LNCaP clone FGC (cell line): Measurements from ENCODE around the gene ORC4.

Experiments used
- DNase-seq: peaks from one replicate; pipeline ENCODE4 v3.0.0-alpha.2; 2011; ENCODE audit warnings: low read depth
- H3K4me3 ChIP-seq: 2 replicates; pipeline ENCODE4 v1.5.1; 2011; ENCODE audit warnings: mild to moderate bottlenecking, low read depth, low read length, control low read depth
- TF ChIP-seq, protein P1 (sequence below): IDR thresholded peaks from 2 replicates; pipeline ENCODE4 v1.5.1; 2012; ENCODE audit warnings: mild to moderate bottlenecking; ENCODE audit not compliant: control insufficient read depth, insufficient read depth; ENCODE audit errors: extremely low read depth

ORC4 gene

DNA sequence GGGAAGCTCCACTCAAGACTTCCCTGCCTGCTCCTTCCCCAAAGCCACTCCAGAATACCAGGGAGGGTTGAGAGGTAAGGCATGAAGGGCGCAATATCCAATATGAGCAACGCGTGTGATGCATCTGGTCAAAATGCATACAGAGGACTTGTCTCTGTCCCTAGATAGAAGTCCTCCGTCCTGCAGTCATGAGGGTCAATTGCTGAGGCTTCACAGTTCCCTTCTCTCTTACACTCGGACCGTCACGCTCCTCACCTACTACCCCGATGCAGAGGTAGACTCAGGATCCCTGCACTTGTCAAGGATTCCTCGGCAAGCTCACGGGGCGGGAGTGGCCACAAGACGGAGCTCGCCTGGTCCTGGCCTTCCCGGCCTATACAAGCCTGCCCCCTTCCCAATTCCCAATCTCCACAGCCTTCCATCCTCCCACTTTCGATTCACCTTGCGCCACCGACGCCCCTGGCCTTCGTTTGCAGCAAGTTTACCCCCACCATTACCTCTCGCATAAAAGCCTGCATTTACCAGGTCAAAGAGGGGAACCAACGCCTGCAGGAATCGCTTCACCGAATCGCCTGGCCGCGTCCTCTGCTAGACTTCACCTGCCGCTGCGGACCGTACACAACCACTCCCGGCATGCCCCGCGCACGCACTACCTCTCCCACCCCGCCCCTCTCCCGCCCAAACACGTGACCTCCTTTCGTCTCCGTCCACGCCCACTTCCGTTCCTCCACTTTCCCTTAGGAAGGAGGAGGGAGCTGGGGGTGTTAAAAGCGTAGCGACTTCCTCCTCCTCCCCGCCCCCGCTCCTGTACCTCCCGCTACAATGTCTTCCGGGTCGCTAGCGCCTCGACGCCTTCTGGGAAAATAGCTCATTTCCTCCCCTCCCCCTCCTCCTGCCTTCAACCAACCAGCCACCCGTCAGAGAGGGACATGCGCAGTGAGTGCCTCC, at the start of gene ORC4:
ORC4 (minus strand) TSS at position 627 of the 948 bp plus-strand sequence. CDS start 44,779 bp downstream, outside the sequence.
- TF ChIP-seq, protein P1, sequence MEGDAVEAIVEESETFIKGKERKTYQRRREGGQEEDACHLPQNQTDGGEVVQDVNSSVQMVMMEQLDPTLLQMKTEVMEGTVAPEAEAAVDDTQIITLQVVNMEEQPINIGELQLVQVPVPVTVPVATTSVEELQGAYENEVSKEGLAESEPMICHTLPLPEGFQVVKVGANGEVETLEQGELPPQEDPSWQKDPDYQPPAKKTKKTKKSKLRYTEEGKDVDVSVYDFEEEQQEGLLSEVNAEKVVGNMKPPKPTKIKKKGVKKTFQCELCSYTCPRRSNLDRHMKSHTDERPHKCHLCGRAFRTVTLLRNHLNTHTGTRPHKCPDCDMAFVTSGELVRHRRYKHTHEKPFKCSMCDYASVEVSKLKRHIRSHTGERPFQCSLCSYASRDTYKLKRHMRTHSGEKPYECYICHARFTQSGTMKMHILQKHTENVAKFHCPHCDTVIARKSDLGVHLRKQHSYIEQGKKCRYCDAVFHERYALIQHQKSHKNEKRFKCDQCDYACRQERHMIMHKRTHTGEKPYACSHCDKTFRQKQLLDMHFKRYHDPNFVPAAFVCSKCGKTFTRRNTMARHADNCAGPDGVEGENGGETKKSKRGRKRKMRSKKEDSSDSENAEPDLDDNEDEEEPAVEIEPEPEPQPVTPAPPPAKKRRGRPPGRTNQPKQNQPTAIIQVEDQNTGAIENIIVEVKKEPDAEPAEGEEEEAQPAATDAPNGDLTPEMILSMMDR, result peak; percentile 74
- DNase-seq, result peak; percentile 97
- H3K4me3 ChIP-seq, result peak within 1 kb of the TSS; percentile 65

DNA sequence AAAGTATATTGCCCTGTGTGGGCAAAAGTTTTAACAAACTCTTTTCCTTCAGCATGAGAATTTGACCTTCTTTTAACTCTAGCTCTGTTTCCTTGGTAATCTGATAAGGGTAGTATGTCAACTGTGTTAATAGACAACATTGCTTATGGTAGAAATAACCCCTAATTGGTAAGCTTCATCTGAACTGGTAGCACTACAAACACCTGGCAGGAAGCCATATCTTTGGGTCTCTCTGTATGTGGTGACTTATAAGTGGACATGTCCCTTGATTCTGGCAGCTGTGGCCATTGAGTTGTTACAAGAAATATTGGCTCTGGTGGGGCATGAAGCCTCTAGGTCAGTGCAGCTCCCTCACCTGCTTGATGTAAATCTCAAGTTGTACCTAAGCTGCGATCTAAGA, 47.3 kb upstream of the ORC4 start:
- no peak for DNase-seq
- H3K4me3 ChIP-seq, result no peak overlapping the region
- TF ChIP-seq, protein P1, result no peak

DNA sequence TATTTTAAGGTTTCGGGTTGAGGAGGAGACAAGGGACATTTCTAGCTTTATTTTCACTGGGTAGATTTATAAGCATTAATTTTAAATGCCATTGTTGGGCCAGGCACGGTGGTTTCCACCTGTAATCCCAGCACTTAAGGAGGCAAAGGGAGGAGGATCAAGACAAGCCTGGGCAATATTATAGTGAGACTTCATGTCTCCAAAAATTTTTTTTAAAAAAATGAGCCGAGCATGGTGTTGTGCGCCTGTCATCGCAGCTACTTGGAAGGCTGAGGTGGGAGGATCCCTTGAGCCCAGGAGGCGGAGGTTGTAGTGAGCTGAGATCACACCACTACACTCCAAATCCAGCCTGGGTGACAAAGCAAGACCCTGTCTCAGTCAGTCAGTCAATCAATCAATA, 45.4 kb upstream of the ORC4 start:
- no peak overlapping the region for H3K4me3 ChIP-seq
- no peak for DNase-seq
- TF ChIP-seq, protein P1, result no peak

DNA sequence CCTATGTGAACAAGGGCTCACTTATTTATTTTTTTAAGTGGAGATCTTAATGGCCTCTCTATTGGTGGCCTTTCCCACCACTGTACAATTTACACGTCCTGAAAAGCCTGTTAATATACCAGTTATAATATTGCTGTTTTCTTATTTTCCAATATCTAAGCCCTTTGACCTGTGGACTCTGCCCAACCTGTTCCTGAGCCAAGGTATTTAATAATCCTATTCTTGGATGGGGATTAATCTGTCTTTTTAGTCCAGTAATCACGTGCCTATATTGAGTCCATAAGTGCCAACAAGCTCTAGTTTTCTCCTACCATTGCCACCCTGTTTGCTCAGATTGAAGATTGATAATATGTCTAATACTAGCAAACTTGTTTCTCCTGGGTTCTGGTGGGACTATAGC, 43.1 kb upstream of the ORC4 start:
- DNase-seq, result no peak
- TF ChIP-seq, protein P1, result no peak
- no peak overlapping the region for H3K4me3 ChIP-seq

DNA sequence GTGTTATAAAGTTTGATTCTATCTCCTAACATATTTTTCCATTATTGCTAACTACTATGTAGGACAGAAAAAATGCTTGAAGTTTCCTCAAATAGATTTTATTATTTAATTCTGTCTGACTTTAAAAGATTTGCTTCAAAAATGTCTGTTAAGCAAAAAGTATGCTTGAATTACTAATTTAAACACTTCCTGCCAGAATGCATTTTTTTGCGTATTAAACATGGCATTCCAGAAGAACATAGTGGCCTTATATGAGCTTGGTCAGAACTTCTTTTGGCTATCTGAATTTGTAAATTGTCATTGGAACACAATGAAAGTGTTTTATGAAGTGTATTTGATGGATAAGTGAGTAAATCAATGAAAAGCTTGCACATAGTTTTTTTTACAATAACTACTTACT, 38.1 kb upstream of the ORC4 start:
- no peak for DNase-seq
- TF ChIP-seq, protein P1, result no peak
- no peak overlapping the region for H3K4me3 ChIP-seq

DNA sequence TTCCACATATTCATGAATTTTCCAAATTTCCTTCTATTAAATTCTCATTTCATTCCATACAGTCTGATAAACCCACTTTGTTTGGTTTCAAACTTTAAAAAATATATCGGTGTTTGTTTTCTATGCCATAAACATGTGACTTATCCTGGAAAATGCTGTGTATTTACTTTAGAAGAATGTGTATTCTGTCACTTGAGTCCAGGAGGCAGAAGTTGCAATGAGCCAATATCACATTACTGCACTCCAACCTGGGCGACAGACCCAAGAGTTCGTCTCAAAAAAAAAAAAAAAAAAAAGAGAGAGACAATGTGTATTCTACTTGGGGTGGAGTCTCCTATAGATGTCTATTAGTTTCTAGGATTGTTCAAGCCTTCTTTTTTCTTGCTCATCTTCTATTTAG, 32.1 kb upstream of the ORC4 start:
- peak; percentile 22 for DNase-seq
- H3K4me3 ChIP-seq, result no peak overlapping the region

More for the DNA sequence above, 32.1 kb upstream of the ORC4 start:
- TF ChIP-seq, protein P1, result no peak
